ENCODE results near the gene TULP4.

The TULP4 gene, protein sequence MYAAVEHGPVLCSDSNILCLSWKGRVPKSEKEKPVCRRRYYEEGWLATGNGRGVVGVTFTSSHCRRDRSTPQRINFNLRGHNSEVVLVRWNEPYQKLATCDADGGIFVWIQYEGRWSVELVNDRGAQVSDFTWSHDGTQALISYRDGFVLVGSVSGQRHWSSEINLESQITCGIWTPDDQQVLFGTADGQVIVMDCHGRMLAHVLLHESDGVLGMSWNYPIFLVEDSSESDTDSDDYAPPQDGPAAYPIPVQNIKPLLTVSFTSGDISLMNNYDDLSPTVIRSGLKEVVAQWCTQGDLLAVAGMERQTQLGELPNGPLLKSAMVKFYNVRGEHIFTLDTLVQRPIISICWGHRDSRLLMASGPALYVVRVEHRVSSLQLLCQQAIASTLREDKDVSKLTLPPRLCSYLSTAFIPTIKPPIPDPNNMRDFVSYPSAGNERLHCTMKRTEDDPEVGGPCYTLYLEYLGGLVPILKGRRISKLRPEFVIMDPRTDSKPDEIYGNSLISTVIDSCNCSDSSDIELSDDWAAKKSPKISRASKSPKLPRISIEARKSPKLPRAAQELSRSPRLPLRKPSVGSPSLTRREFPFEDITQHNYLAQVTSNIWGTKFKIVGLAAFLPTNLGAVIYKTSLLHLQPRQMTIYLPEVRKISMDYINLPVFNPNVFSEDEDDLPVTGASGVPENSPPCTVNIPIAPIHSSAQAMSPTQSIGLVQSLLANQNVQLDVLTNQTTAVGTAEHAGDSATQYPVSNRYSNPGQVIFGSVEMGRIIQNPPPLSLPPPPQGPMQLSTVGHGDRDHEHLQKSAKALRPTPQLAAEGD (N-terminal part only)

GRCh38 chr6:158312165-158312564 is at the start of gene TULP4:
TULP4 (plus strand) TSS chr6:158312465; CDS start chr6:158314017, 1,552 bp downstream.
- H3K27me3 ChIP-seq (ENCODE audit: control insufficient read depth, insufficient read depth, low read length), result no peaks in the 10 kb centered on the region
- no peak within 1 kb of the TSS for H3K4me3 ChIP-seq (ENCODE audit: low read length)
- H3K27ac ChIP-seq (ENCODE audit: low read length), result no peak within 1 kb of the TSS
- peaks cover 8% of the 10 kb centered on the region for H3K36me3 ChIP-seq (ENCODE audit: control insufficient read depth, low read depth, low read length)
- H3K9me3 ChIP-seq (ENCODE audit: control insufficient read depth, low read depth, low read length), result no peaks in the 10 kb centered on the region
- no peaks in the 10 kb centered on the region for H3K4me1 ChIP-seq (ENCODE audit: control insufficient read depth, low read depth, low read length)
- H3K9ac ChIP-seq (ENCODE audit: low read length), result no peak within 1 kb of the TSS

DNA sequence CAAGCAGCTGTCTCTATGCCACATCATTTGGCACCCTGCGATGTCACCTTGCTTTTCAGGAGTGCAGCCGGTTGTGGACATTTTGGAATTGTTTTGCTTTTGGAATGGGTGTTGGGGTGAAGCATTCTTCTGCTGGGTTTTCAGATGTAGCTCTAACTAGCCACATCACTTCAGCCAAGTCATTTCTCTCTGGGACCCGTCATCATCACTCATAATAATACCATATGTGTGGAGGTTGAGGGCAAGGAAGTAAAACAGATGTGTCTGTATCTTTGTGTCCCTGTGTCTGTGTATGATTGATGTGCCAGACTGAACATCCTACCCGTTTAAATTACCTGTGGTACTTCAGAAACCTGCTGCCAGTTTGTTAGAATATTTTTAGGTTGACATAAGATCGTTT is 49.5 kb upstream of the TULP4 start:
- Histone ChIP-seq H3K4me1 (ENCODE audit: control insufficient read depth, low read depth, low read length) (no peaks in the 10 kb centered on the region), H3K27me3 (ENCODE audit: control insufficient read depth, insufficient read depth, low read length) (no peaks in the 10 kb centered on the region), H3K9ac (ENCODE audit: low read length) (no peak overlapping the region), H3K27ac (ENCODE audit: low read length) (no peak overlapping the region), H3K9me3 (ENCODE audit: control insufficient read depth, low read depth, low read length) (no peaks in the 10 kb centered on the region), H3K4me3 (ENCODE audit: low read length) (no peak overlapping the region), H3K36me3 (ENCODE audit: control insufficient read depth, low read depth, low read length) (no peaks in the 10 kb centered on the region)

DNA sequence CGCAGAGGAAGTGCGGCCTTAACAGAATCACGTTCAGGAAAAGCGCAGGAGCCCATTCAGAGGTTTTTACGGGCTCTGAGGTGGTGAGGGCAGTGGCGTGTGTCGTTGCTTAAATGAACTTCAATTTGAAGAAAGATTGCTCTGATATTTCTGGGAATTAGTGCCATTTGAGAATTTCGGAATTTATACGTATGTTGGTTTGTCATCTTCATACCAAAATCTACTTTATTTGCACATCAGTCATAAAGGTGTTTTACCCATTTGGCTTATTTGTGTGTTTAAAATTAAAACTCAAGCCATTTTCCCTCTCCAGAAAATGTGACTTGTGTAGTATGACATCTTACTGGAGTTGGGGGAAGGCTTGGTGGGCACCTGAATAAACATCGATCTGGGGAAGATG is 48.1 kb upstream of the TULP4 start:
- Histone ChIP-seq H3K4me1 (ENCODE audit: control insufficient read depth, low read depth, low read length) (peaks cover 7% of the 10 kb centered on the region), H3K27me3 (ENCODE audit: control insufficient read depth, insufficient read depth, low read length) (no peaks in the 10 kb centered on the region), H3K9ac (ENCODE audit: low read length) (no peak overlapping the region), H3K9me3 (ENCODE audit: control insufficient read depth, low read depth, low read length) (no peaks in the 10 kb centered on the region), H3K27ac (ENCODE audit: low read length) (no peak overlapping the region), H3K4me3 (ENCODE audit: low read length) (no peak overlapping the region), H3K36me3 (ENCODE audit: control insufficient read depth, low read depth, low read length) (no peaks in the 10 kb centered on the region)

GRCh38 chr6:158266131-158266530 is 46.1 kb upstream of the TULP4 start:
- H3K4me3 ChIP-seq (ENCODE audit: low read length), result no peak overlapping the region
- H3K9me3 ChIP-seq (ENCODE audit: control insufficient read depth, low read depth, low read length), result no peaks in the 10 kb centered on the region
- no peak overlapping the region for H3K9ac ChIP-seq (ENCODE audit: low read length)
- no peak overlapping the region for H3K27ac ChIP-seq (ENCODE audit: low read length)
- no peaks in the 10 kb centered on the region for H3K27me3 ChIP-seq (ENCODE audit: control insufficient read depth, insufficient read depth, low read length)
- peaks cover 14% of the 10 kb centered on the region for H3K4me1 ChIP-seq (ENCODE audit: control insufficient read depth, low read depth, low read length)
- H3K36me3 ChIP-seq (ENCODE audit: control insufficient read depth, low read depth, low read length), result no peaks in the 10 kb centered on the region

- H3K9ac ChIP-seq (ENCODE audit: low read length), result no peak overlapping the region
- H3K27ac ChIP-seq (ENCODE audit: low read length), result no peak overlapping the region
- peaks cover 14% of the 10 kb centered on the region for H3K4me1 ChIP-seq (ENCODE audit: control insufficient read depth, low read depth, low read length)
- no peaks in the 10 kb centered on the region for H3K36me3 ChIP-seq (ENCODE audit: control insufficient read depth, low read depth, low read length)
- H3K27me3 ChIP-seq (ENCODE audit: control insufficient read depth, insufficient read depth, low read length), result no peaks in the 10 kb centered on the region
- no peaks in the 10 kb centered on the region for H3K9me3 ChIP-seq (ENCODE audit: control insufficient read depth, low read depth, low read length)
- H3K4me3 ChIP-seq (ENCODE audit: low read length), result no peak overlapping the region
Observed at GRCh38 chr6:158268361-158269147, 43.7 kb upstream of the TULP4 start.

DNA sequence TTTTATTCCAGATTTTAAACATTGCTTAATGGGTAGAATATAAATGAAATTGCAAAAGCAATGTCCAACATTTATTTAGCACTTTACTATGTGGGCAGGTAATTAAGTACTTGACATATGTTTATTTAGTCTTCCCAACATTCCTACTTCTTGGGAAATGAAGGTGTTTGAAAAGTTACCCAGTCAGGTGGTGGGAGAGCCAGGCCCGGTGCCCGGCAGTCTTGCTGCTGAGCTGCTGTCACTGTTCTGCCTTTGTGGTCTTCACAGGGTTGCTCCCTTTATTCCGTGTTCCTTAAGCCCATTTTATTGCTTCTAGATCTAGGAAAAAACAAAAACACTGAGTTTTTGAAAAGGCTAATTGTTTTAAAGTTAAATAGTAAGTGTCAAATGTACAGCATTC is 42.6 kb upstream of the TULP4 start:
- Histone ChIP-seq H3K9me3 (ENCODE audit: control insufficient read depth, low read depth, low read length) (no peaks in the 10 kb centered on the region), H3K36me3 (ENCODE audit: control insufficient read depth, low read depth, low read length) (no peaks in the 10 kb centered on the region), H3K4me3 (ENCODE audit: low read length) (no peak overlapping the region), H3K9ac (ENCODE audit: low read length) (no peak overlapping the region), H3K4me1 (ENCODE audit: control insufficient read depth, low read depth, low read length) (peaks cover 14% of the 10 kb centered on the region), H3K27ac (ENCODE audit: low read length) (no peak overlapping the region), H3K27me3 (ENCODE audit: control insufficient read depth, insufficient read depth, low read length) (no peaks in the 10 kb centered on the region)

DNA sequence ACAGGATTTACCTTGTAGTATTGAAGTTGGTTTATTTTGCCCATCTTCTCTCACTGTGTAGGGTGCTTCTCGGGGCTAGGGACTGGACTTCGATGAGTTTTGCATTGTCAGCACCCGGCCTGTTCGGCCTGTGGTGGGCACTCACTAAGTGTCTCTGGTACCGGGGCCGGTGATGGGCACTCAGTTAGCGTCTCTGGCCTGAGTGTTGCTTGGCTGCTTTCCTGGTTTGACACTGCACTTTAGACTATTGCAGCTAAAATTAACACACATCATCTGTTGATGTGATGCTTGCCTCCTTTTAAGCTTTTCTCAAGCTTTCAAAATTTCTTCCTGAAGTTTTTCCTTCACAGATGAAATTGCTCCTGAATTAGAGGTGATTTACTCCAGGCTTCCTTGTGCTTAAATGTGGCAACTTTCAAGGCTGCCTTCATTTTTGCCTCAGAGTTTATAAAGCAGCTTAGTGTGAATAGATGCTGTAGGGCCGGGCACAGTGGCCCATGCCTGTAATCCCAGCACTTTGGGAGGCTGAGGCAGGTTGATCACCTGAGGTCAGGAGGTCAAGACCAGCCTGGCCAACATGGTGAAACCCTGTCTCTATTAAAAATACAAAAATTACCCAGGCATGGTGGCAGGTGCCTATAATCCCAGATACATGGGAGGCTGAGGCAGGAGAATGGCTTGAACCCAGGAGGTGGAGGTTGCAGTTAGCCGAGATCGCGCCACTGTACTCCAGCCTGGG is 41.7 kb upstream of the TULP4 start:
- Histone ChIP-seq H3K4me3 (ENCODE audit: low read length) (no peak overlapping the region), H3K9ac (ENCODE audit: low read length) (no peak overlapping the region), H3K27ac (ENCODE audit: low read length) (no peak overlapping the region), H3K9me3 (ENCODE audit: control insufficient read depth, low read depth, low read length) (no peaks in the 10 kb centered on the region), H3K36me3 (ENCODE audit: control insufficient read depth, low read depth, low read length) (no peaks in the 10 kb centered on the region), H3K27me3 (ENCODE audit: control insufficient read depth, insufficient read depth, low read length) (no peaks in the 10 kb centered on the region), H3K4me1 (ENCODE audit: control insufficient read depth, low read depth, low read length) (peaks cover 14% of the 10 kb centered on the region)

- H3K9me3 ChIP-seq (ENCODE audit: control insufficient read depth, low read depth, low read length), result no peaks in the 10 kb centered on the region
- H3K4me3 ChIP-seq (ENCODE audit: low read length), result no peak overlapping the region
- H3K27ac ChIP-seq (ENCODE audit: low read length), result no peak overlapping the region
- H3K27me3 ChIP-seq (ENCODE audit: control insufficient read depth, insufficient read depth, low read length), result no peaks in the 10 kb centered on the region
- peaks cover 14% of the 10 kb centered on the region for H3K4me1 ChIP-seq (ENCODE audit: control insufficient read depth, low read depth, low read length)
- no peak overlapping the region for H3K9ac ChIP-seq (ENCODE audit: low read length)
- H3K36me3 ChIP-seq (ENCODE audit: control insufficient read depth, low read depth, low read length), result no peaks in the 10 kb centered on the region
Observed at GRCh38 chr6:158272324-158272723, 39.9 kb upstream of the TULP4 start.

DNA sequence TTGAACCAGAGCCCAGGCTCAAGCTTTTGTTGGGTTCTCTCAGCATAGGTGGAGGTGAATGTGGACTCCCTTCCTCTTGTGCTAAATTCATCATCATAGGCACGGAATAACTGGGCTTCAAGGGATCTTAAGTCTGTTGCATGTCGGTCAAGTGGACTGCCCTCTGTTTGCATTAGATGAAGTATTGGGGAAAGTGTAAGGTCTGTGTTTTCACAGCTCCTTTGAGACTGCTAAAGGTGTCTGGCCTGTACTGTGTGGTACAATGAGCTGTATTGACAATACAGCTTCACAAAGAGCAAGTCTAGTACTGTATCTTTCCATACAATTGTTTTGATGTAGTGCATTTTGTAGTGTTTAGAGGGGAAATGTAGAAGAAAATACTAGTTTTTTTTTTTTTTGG is 34.3 kb upstream of the TULP4 start:
- H3K27ac ChIP-seq (ENCODE audit: low read length), result no peak overlapping the region
- H3K9ac ChIP-seq (ENCODE audit: low read length), result no peak overlapping the region
- H3K4me1 ChIP-seq (ENCODE audit: control insufficient read depth, low read depth, low read length), result peaks cover 9% of the 10 kb centered on the region

GRCh38 chr6:158279615-158280014 is 32.6 kb upstream of the TULP4 start:
- H3K9ac ChIP-seq (ENCODE audit: low read length), result no peak overlapping the region
- H3K27me3 ChIP-seq (ENCODE audit: control insufficient read depth, insufficient read depth, low read length), result no peaks in the 10 kb centered on the region
- H3K4me3 ChIP-seq (ENCODE audit: low read length), result no peak overlapping the region
- no peaks in the 10 kb centered on the region for H3K9me3 ChIP-seq (ENCODE audit: control insufficient read depth, low read depth, low read length)
- H3K27ac ChIP-seq (ENCODE audit: low read length), result no peak overlapping the region
- H3K4me1 ChIP-seq (ENCODE audit: control insufficient read depth, low read depth, low read length), result peaks cover 24% of the 10 kb centered on the region
- no peaks in the 10 kb centered on the region for H3K36me3 ChIP-seq (ENCODE audit: control insufficient read depth, low read depth, low read length)

More for the DNA sequence above, 34.3 kb upstream of the TULP4 start:
- Histone ChIP-seq H3K4me3 (ENCODE audit: low read length) (no peak overlapping the region), H3K27me3 (ENCODE audit: control insufficient read depth, insufficient read depth, low read length) (no peaks in the 10 kb centered on the region), H3K9me3 (ENCODE audit: control insufficient read depth, low read depth, low read length) (no peaks in the 10 kb centered on the region), H3K36me3 (ENCODE audit: control insufficient read depth, low read depth, low read length) (no peaks in the 10 kb centered on the region)

Data from iPS-18a (cell line).